ENCODE data around the gene PLEKHA4. TPM values are rescaled to one million over a fixed set of nuclear protein-coding genes. Genes with fewer than 3 reads are reported as not detected.
"Not testable (repeated sequence)": the region's sequence is repeated elsewhere in the genome, so short reads cannot be mapped to it uniquely, and the experiment has no call there.

PLEKHA4 gene
- total and polyA plus RNA-seq, 4 experiments from 2014 or later = 2.3 to 7.5 (median 4.7) TPM

GRCh38 chr19:48900477-48901406 lies 32.3 kb upstream of the PLEKHA4 start:
- Mint-ChIP-seq H3K36me3 (peaks cover 18 to 28% of the 10 kb centered on the region in 2 donors), H3K9me3 (no peaks in the 10 kb centered on the region), H3K4me1 (peaks cover 17 to 42% (median 28%) of the 10 kb centered on the region in 4 donors), H3K4me3 (peak overlapping the region; percentile 92 to 99 (median 98)), H3K27ac (peak overlapping the region; percentile 88 to 97 (median 95)), H3K27me3 (no peaks in the 10 kb centered on the region)
- ChIA-PET POLR2A (ENCODE audit: partially characterized antibody) (interaction anchor here (0.7 to 4.3 kb wide), 17 partner anchors 14 to 255 kb away, joined by 3 to 78 read pairs (median 4); partner anchors contain the start of genes BAX, CA11, FTL and GYS1), CTCF (ENCODE audit: partially characterized antibody) (interaction anchor here (1.2 to 3.1 kb wide), 6 partner anchors 15 to 92 kb away, joined by 3 to 17 read pairs (median 5); partner anchors contain the start of genes GYS1 and RUVBL2)
- H3K36me3 ChIP-seq (ENCODE audit: insufficient read depth, low read length) = peaks cover 10% of the 10 kb centered on the region
- H3K27me3 ChIP-seq (ENCODE audit: insufficient read depth, low read length) = no peaks in the 10 kb centered on the region
- no peaks in the 10 kb centered on the region for H3K9me3 ChIP-seq (ENCODE audit: control insufficient read depth in 1 of 2, low read length in 2 of 2)
- peak overlapping the region; percentile 73 to 85 for H3K4me3 ChIP-seq (ENCODE audit: low read length in 2 of 2)
- H3K4me1 ChIP-seq (ENCODE audit: insufficient read depth, low read length) = peaks cover 26% of the 10 kb centered on the region
- peak overlapping the region; percentile 81 for H3K27ac ChIP-seq (ENCODE audit: low read depth, low read length)
- intact Hi-C loops (cut with micrococcal nuclease) = loop anchor here (1.0 to 10.0 kb wide), 4 partner anchors 25 to 64 kb away; partner anchors contain the start of genes DHDH and FTL
- peak; percentile 34 to 56 (median 43) for DNase-seq

DNA sequence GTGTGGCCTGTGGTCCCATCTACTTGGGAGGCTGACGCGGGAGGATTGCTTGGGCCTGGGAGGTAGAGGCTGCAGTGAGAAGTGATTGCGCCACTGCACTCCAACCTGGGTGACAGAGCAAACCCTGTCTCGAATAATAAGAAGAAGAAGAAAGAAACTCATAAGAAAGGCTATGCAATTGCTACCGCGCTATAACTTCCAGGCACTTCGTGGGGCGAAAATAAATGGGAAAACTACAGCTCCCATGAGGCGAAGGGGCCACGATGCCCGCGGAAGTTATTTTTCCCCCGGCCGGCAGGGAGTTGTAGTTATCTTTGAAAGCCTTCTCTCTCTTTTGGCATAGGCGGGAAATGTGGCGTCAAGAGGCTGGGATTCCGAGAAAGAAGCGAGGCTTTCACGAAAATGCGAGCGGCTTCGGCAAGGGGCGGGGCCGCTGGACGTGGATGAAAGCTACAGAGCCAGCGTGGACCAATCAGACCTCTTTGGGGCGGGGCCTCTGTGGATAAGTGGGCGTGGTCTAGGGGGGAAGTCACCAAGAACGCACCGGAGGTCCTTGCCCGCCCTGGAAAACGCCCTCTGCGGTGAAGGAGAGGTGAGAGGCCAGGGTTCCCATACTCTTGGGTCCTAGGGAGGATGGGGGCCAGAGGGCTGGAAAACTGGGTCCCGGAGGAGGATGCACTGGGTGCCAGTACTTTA lies 31.5 kb upstream of the PLEKHA4 start, which contains the start of gene NUCB1:
Gene NUCB1 (plus strand): TSS at position 532 of the 696 bp plus-strand sequence. CDS start 485 bp downstream, outside the sequence.
- peak; percentile 97 to 99 (median 97) for DNase-seq
- POLR2A ChIA-PET (ENCODE audit: partially characterized antibody) = interaction anchor here (0.6 to 4.3 kb wide), 12 partner anchors 19 to 118 kb away, joined by 3 to 78 read pairs (median 6); partner anchors contain the start of genes BAX, FTL, GYS1 and PPP1R15A

GRCh38 chr19:48899386-48899749 lies 31.0 kb upstream of the PLEKHA4 start:
- Mint-ChIP-seq H3K27ac (peak overlapping the region in 5 of 7 donors; percentile 68 to 97 (median 88)), H3K4me3 (peak overlapping the region in 6 of 8 donors; percentile 12 to 98 (median 74)), H3K36me3 (peaks cover 9 to 18% of the 10 kb centered on the region in 2 donors), H3K4me1 (peaks cover 20 to 52% (median 32%) of the 10 kb centered on the region in 4 donors)
- H3K9me3 Mint-ChIP-seq; H3K36me3 ChIP-seq (ENCODE audit: insufficient read depth, low read length); H3K27me3 ChIP-seq (ENCODE audit: insufficient read depth, low read length); DNase-seq; intact Hi-C loops (cut with micrococcal nuclease); H3K27ac ChIP-seq (ENCODE audit: low read depth, low read length); H3K9me3 ChIP-seq (ENCODE audit: control insufficient read depth in 1 of 2, low read length in 2 of 2); H3K27me3 Mint-ChIP-seq: not testable (repeated sequence)
- ChIA-PET CTCF (ENCODE audit: partially characterized antibody) (interaction anchor here (1.2 to 3.1 kb wide), 5 partner anchors 13 to 94 kb away, joined by 3 to 17 read pairs (median 5); partner anchors contain the start of genes GYS1 and RUVBL2), POLR2A (ENCODE audit: partially characterized antibody) (interaction anchor here (0.6 to 4.3 kb wide), 11 partner anchors 18 to 119 kb away, joined by 3 to 78 read pairs (median 7); partner anchors contain the start of genes BAX, FTL, GYS1 and PPP1R15A)
- H3K4me1 ChIP-seq (ENCODE audit: insufficient read depth, low read length) = peaks cover 30% of the 10 kb centered on the region
- H3K4me3 ChIP-seq (ENCODE audit: low read length in 2 of 2) = peak overlapping the region in 1 of 2 donors; percentile 73

More for the DNA sequence above, 31.5 kb upstream of the PLEKHA4 start, which contains the start of gene NUCB1:
- Histone ChIP-seq H3K36me3 (ENCODE audit: insufficient read depth, low read length) (peaks cover 4% of the 10 kb centered on the region), H3K4me3 (ENCODE audit: low read length in 2 of 2) (peak within 1 kb of the TSS; percentile 73 to 85), H3K9me3 (ENCODE audit: control insufficient read depth in 1 of 2, low read length in 2 of 2) (no peaks in the 10 kb centered on the region), H3K27me3 (ENCODE audit: insufficient read depth, low read length) (peaks cover 4% of the 10 kb centered on the region), H3K27ac (ENCODE audit: low read depth, low read length) (peak within 1 kb of the TSS; percentile 81), H3K4me1 (ENCODE audit: insufficient read depth, low read length) (peaks cover 30% of the 10 kb centered on the region)
- intact Hi-C loops (cut with micrococcal nuclease) = loop anchor here (1.0 to 10.0 kb wide), 4 partner anchors 25 to 65 kb away; partner anchors contain the start of genes DHDH and FTL
- CTCF ChIA-PET (ENCODE audit: partially characterized antibody) = interaction anchor here (1.2 to 3.1 kb wide), 5 partner anchors 14 to 93 kb away, joined by 3 to 17 read pairs (median 5); partner anchors contain the start of genes GYS1 and RUVBL2
- peaks cover under 1 to 2% of the 10 kb centered on the region in 2 donors for H3K27me3 Mint-ChIP-seq
- H3K9me3 Mint-ChIP-seq = no peaks in the 10 kb centered on the region
- H3K4me3 Mint-ChIP-seq = peak within 1 kb of the TSS; percentile 92 to 99 (median 98)
- H3K36me3 Mint-ChIP-seq = peaks cover 11 to 21% of the 10 kb centered on the region in 2 donors
- H3K27ac Mint-ChIP-seq = peak within 1 kb of the TSS; percentile 88 to 97 (median 95)
- peaks cover 18 to 49% (median 29%) of the 10 kb centered on the region in 4 donors for H3K4me1 Mint-ChIP-seq

- Histone ChIP-seq H3K9me3 (ENCODE audit: control insufficient read depth in 1 of 2, low read length in 2 of 2) (no peaks in the 10 kb centered on the region), H3K4me3 (ENCODE audit: low read length in 2 of 2) (no peak overlapping the region), H3K4me1 (ENCODE audit: insufficient read depth, low read length) (peaks cover 25% of the 10 kb centered on the region), H3K36me3 (ENCODE audit: insufficient read depth, low read length) (no peaks in the 10 kb centered on the region), H3K27ac (ENCODE audit: low read depth, low read length) (no peak overlapping the region), H3K27me3 (ENCODE audit: insufficient read depth, low read length) (peaks cover 10% of the 10 kb centered on the region)
- Mint-ChIP-seq H3K4me3 (no peak overlapping the region), H3K9me3 (no peaks in the 10 kb centered on the region), H3K4me1 (peaks cover 18 to 46% (median 27%) of the 10 kb centered on the region in 4 donors), H3K27ac (peak overlapping the region in 4 of 7 donors; percentile 18 to 60 (median 44)), H3K27me3 (peaks cover 12 to 13% of the 10 kb centered on the region in 2 donors), H3K36me3 (peaks cover 5 to 13% of the 10 kb centered on the region in 2 donors)
- no peak for DNase-seq
- CTCF ChIA-PET (ENCODE audit: partially characterized antibody) = no interaction called here
- intact Hi-C loops (cut with micrococcal nuclease) = no loop called here
- POLR2A ChIA-PET (ENCODE audit: partially characterized antibody) = interaction anchor here (1.0 to 1.8 kb wide), 2 partner anchors 22 to 24 kb away, joined by 3 to 9 read pairs; no protein-coding TSS in a partner anchor
Observed at GRCh38 chr19:48897181-48897580, 28.8 kb upstream of the PLEKHA4 start.

- peak overlapping the region in 3 of 7 donors; percentile 8 to 75 (median 42) for H3K27ac Mint-ChIP-seq
- peaks cover 15 to 37% (median 21%) of the 10 kb centered on the region in 4 donors for H3K4me1 Mint-ChIP-seq
- H3K36me3 Mint-ChIP-seq = peaks cover 5 to 11% of the 10 kb centered on the region in 2 donors
- H3K4me3 Mint-ChIP-seq = peak overlapping the region in 5 of 8 donors; percentile 25 to 52 (median 48)
- no peak overlapping the region for H3K4me3 ChIP-seq (ENCODE audit: low read length in 2 of 2)
- peaks cover 17% of the 10 kb centered on the region for H3K4me1 ChIP-seq (ENCODE audit: insufficient read depth, low read length)
- ChIA-PET CTCF (ENCODE audit: partially characterized antibody) (interaction anchor here (0.5 to 1.4 kb wide), 2 partner anchors 101 to 124 kb away, joined by 3 read pairs; no protein-coding TSS in a partner anchor), POLR2A (ENCODE audit: partially characterized antibody) (interaction anchor here (0.6 to 1.8 kb wide), 6 partner anchors 14 to 755 kb away, joined by 3 to 9 read pairs (median 4); partner anchors contain the start of genes FTL, GYS1 and RUVBL2)
- H3K36me3 ChIP-seq (ENCODE audit: insufficient read depth, low read length) = no peaks in the 10 kb centered on the region
- H3K27me3 ChIP-seq (ENCODE audit: insufficient read depth, low read length) = peaks cover 10% of the 10 kb centered on the region
- intact Hi-C loops (cut with micrococcal nuclease) = no loop called here
- H3K9me3 Mint-ChIP-seq = no peaks in the 10 kb centered on the region
- no peak overlapping the region for H3K27ac ChIP-seq (ENCODE audit: low read depth, low read length)
- H3K9me3 ChIP-seq (ENCODE audit: control insufficient read depth in 1 of 2, low read length in 2 of 2) = no peaks in the 10 kb centered on the region
- H3K27me3 Mint-ChIP-seq = peaks cover 15 to 20% of the 10 kb centered on the region in 2 donors
- DNase-seq = no peak
Observed at GRCh38 chr19:48896191-48896720, 27.8 kb upstream of the PLEKHA4 start.

GRCh38 chr19:48895226-48895625 lies 26.8 kb upstream of the PLEKHA4 start:
- peaks cover 9 to 28% (median 15%) of the 10 kb centered on the region in 4 donors for H3K4me1 Mint-ChIP-seq
- peak overlapping the region in 3 of 8 donors; percentile 41 to 63 (median 48) for H3K4me3 Mint-ChIP-seq
- Histone ChIP-seq H3K9me3 (ENCODE audit: control insufficient read depth in 1 of 2, low read length in 2 of 2) (no peaks in the 10 kb centered on the region), H3K27me3 (ENCODE audit: insufficient read depth, low read length) (peaks cover 10% of the 10 kb centered on the region), H3K27ac (ENCODE audit: low read depth, low read length) (no peak overlapping the region), H3K36me3 (ENCODE audit: insufficient read depth, low read length) (no peaks in the 10 kb centered on the region), H3K4me1 (ENCODE audit: insufficient read depth, low read length) (peaks cover 9% of the 10 kb centered on the region), H3K4me3 (ENCODE audit: low read length in 2 of 2) (no peak overlapping the region)
- no peaks in the 10 kb centered on the region for H3K9me3 Mint-ChIP-seq
- CTCF ChIA-PET (ENCODE audit: partially characterized antibody) = interaction anchor here (1.4 to 1.5 kb wide), 2 partner anchors 76 to 100 kb away, joined by 3 to 4 read pairs; no protein-coding TSS in a partner anchor
- peak in 1 of 5 donors; percentile 26 for DNase-seq
- H3K36me3 Mint-ChIP-seq = peaks cover 0 to 4% of the 10 kb centered on the region in 2 donors
- peaks cover 20 to 24% of the 10 kb centered on the region in 2 donors for H3K27me3 Mint-ChIP-seq
- intact Hi-C loops (cut with micrococcal nuclease) = no loop called here
- H3K27ac Mint-ChIP-seq = no peak overlapping the region
- POLR2A ChIA-PET (ENCODE audit: partially characterized antibody) = interaction anchor here (1.4 to 1.8 kb wide), 4 partner anchors 13 to 98 kb away, joined by 4 to 9 read pairs (median 6); partner anchors contain the start of genes FTL, GYS1 and RUVBL2
